HG03139 (cell line): Measurements from ENCODE around the gene SLC1A2.
A peak's percentile ranks its signal among the peaks of the same experiment; 100 is the strongest.

Source experiments
- ATAC-seq: cut with Tn5 transposase; IDR thresholded peaks from one replicate; pipeline ENCODE4 v1.9.1; 2021; ENCODE audit not compliant: unreplicated experiment

The SLC1A2 gene

GRCh38 chr11:35414311-35414710, 5.0 kb downstream of the SLC1A2 start:
- ATAC-seq, result no peak

GRCh38 chr11:35413598-35413997, 5.8 kb downstream of the SLC1A2 start:
- no peak for ATAC-seq

- no peak for ATAC-seq
Measured at GRCh38 chr11:35412285-35412684, 7.1 kb downstream of the SLC1A2 start.

GRCh38 chr11:35407041-35407440, 12.3 kb downstream of the SLC1A2 start:
- ATAC-seq, result no peak

GRCh38 chr11:35404388-35404775, 15.0 kb downstream of the SLC1A2 start:
- ATAC-seq, result no peak

- ATAC-seq, result no peak
Measured at GRCh38 chr11:35403765-35404387, 15.5 kb downstream of the SLC1A2 start.

- no peak for ATAC-seq
Measured at GRCh38 chr11:35402751-35403660, 16.4 kb downstream of the SLC1A2 start.

- ATAC-seq, result no peak
Measured at GRCh38 chr11:35398881-35399280, 20.5 kb downstream of the SLC1A2 start.

- ATAC-seq, result no peak
Measured at GRCh38 chr11:35394941-35395340, 24.4 kb downstream of the SLC1A2 start.

GRCh38 chr11:35393098-35393497, 26.3 kb downstream of the SLC1A2 start:
- no peak for ATAC-seq

- peak; percentile 69 for ATAC-seq
Measured at GRCh38 chr11:35391922-35392688, 27.3 kb downstream of the SLC1A2 start.

GRCh38 chr11:35390737-35391682, 28.3 kb downstream of the SLC1A2 start:
- peak; percentile 60 for ATAC-seq

GRCh38 chr11:35389897-35390465, 29.4 kb downstream of the SLC1A2 start:
- ATAC-seq, result no peak

- no peak for ATAC-seq
Measured at GRCh38 chr11:35389112-35389511, 30.2 kb downstream of the SLC1A2 start.

- no peak for ATAC-seq
Measured at GRCh38 chr11:35388061-35388460, 31.3 kb downstream of the SLC1A2 start.

GRCh38 chr11:35387111-35387982, 32.0 kb downstream of the SLC1A2 start:
- no peak for ATAC-seq

- no peak for ATAC-seq
Measured at GRCh38 chr11:35383953-35384352, 35.4 kb downstream of the SLC1A2 start.

- no peak for ATAC-seq
Measured at GRCh38 chr11:35381709-35382322, 37.5 kb downstream of the SLC1A2 start.

- ATAC-seq, result no peak
Measured at GRCh38 chr11:35380603-35381002, 38.8 kb downstream of the SLC1A2 start.
